Natural killer cell treated with Interleukin-12 subunit alpha and Interleukin-12 subunit beta and Interleukin-15 and Interleukin-18, amount 100 ng/mL, for 72 hours (primary cell): ENCODE results near the gene TFB2M. TPM values are rescaled to one million over a fixed set of nuclear protein-coding genes. Genes with fewer than 3 reads are reported as not detected.
A peak's percentile ranks its signal among the peaks of the same experiment; 100 is the strongest.
"Not testable (repeated sequence)": the region's sequence is repeated elsewhere in the genome, so short reads cannot be mapped to it uniquely, and the experiment has no call there.

Experiments used
- ATAC-seq, 2 donors: fragments of 150-1000 bp; cut with Tn5 transposase in 1 of 2; sonication (Bioruptor Pico), chemical (Tn5 transposase) in 1 of 2; 2 replicates each; pipeline ENCODE4 v1.10.0; 2021
- DNase-seq: peaks from one replicate; pipeline ENCODE4 v3.0.0; 2022; ENCODE audit warnings: low spot score
- H3K27ac Mint-ChIP-seq, 2 donors: 1 replicate in 1 of 2; 2 replicates in 1 of 2; pipeline ENCODE4 v1.8.0; 2022; ENCODE audit warnings: mixed read lengths in 2 of 2, mild to moderate bottlenecking in 1 of 2, moderate library complexity in 1 of 2
- H3K27me3 Mint-ChIP-seq, 2 donors: 1 replicate in 1 of 2; 2 replicates in 1 of 2; pipeline ENCODE4 v1.8.0; 2022; ENCODE audit warnings: mixed read lengths in 2 of 2
- H3K36me3 Mint-ChIP-seq: one replicate; pipeline ENCODE4 v1.8.0; 2022; ENCODE audit warnings: mixed read lengths
- H3K4me1 Mint-ChIP-seq, 2 donors: 1 replicate in 1 of 2; 2 replicates in 1 of 2; pipeline ENCODE4 v1.8.0; 2022; ENCODE audit warnings: low read depth in 2 of 2, mixed read lengths in 2 of 2, mild to moderate bottlenecking in 1 of 2
- H3K4me3 Mint-ChIP-seq: one replicate; pipeline ENCODE4 v1.8.0; 2022; ENCODE audit warnings: mixed read lengths
- H3K9me3 Mint-ChIP-seq: 2 replicates; pipeline ENCODE4 v1.8.0; 2022; ENCODE audit warnings: mixed read lengths
- total RNA-seq, 2 donors: library from RNA; stranded (reverse); gene quantifications; one replicate each; pipeline ENCODE4 v1.2.3, GENCODE V29; 2022

The TFB2M gene
- total RNA-seq, 2 donors from 2014 or later = 15.7 to 20.3 TPM

- H3K36me3 Mint-ChIP-seq = no peaks in the 10 kb centered on the region
- H3K27ac Mint-ChIP-seq = no peak overlapping the region
- H3K4me1 Mint-ChIP-seq = peaks cover 11 to 17% of the 10 kb centered on the region in 2 donors
- no peak for ATAC-seq
- H3K9me3 Mint-ChIP-seq = no peaks in the 10 kb centered on the region
- DNase-seq = no peak
- H3K4me3 Mint-ChIP-seq = no peak overlapping the region
- no peaks in the 10 kb centered on the region for H3K27me3 Mint-ChIP-seq
Measured at GRCh38 chr1:246591958-246592357, 25.9 kb upstream of the TFB2M start.

GRCh38 chr1:246591504-246591903 is 25.4 kb upstream of the TFB2M start:
- Mint-ChIP-seq H3K27ac (peak overlapping the region in 1 of 2 donors; percentile 35), H3K4me1 (peaks cover 11 to 17% of the 10 kb centered on the region in 2 donors), H3K9me3 (no peaks in the 10 kb centered on the region), H3K36me3 (no peaks in the 10 kb centered on the region), H3K27me3 (no peaks in the 10 kb centered on the region), H3K4me3 (peak overlapping the region; percentile 2)
- no peak for DNase-seq
- ATAC-seq = peak; percentile 54 to 65

- no peaks in the 10 kb centered on the region for H3K27me3 Mint-ChIP-seq
- peaks cover 11 to 17% of the 10 kb centered on the region in 2 donors for H3K4me1 Mint-ChIP-seq
- no peaks in the 10 kb centered on the region for H3K36me3 Mint-ChIP-seq
- no peaks in the 10 kb centered on the region for H3K9me3 Mint-ChIP-seq
- ATAC-seq (no peak), DNase-seq (no peak)
- H3K4me3 Mint-ChIP-seq = peak overlapping the region; percentile 2
- peak overlapping the region in 1 of 2 donors; percentile 35 for H3K27ac Mint-ChIP-seq
Measured at GRCh38 chr1:246591047-246591446, 25.0 kb upstream of the TFB2M start.

GRCh38 chr1:246589919-246590318 is 23.9 kb upstream of the TFB2M start:
- H3K9me3 Mint-ChIP-seq, DNase-seq, H3K36me3 Mint-ChIP-seq, H3K4me3 Mint-ChIP-seq, ATAC-seq, H3K27ac Mint-ChIP-seq, H3K27me3 Mint-ChIP-seq: not testable (repeated sequence)
- peaks cover 11 to 17% of the 10 kb centered on the region in 2 donors for H3K4me1 Mint-ChIP-seq

GRCh38 chr1:246588159-246588721 is 22.2 kb upstream of the TFB2M start:
- ATAC-seq (no peak), DNase-seq (no peak)
- peaks cover 20 to 22% of the 10 kb centered on the region in 2 donors for H3K4me1 Mint-ChIP-seq
- no peak overlapping the region for H3K27ac Mint-ChIP-seq
- no peaks in the 10 kb centered on the region for H3K9me3 Mint-ChIP-seq
- H3K27me3 Mint-ChIP-seq = no peaks in the 10 kb centered on the region
- no peak overlapping the region for H3K4me3 Mint-ChIP-seq
- H3K36me3 Mint-ChIP-seq = no peaks in the 10 kb centered on the region

- Mint-ChIP-seq H3K4me1 (peaks cover 26 to 27% of the 10 kb centered on the region in 2 donors), H3K36me3 (no peaks in the 10 kb centered on the region), H3K27me3 (no peaks in the 10 kb centered on the region), H3K27ac (no peak overlapping the region), H3K4me3 (no peak overlapping the region), H3K9me3 (no peaks in the 10 kb centered on the region)
- DNase-seq = no peak
- no peak for ATAC-seq
Measured at GRCh38 chr1:246587606-246588005, 21.5 kb upstream of the TFB2M start.

- Mint-ChIP-seq H3K36me3 (no peaks in the 10 kb centered on the region), H3K27ac (no peak overlapping the region), H3K27me3 (no peaks in the 10 kb centered on the region), H3K9me3 (no peaks in the 10 kb centered on the region), H3K4me1 (peaks cover 29 to 33% of the 10 kb centered on the region in 2 donors), H3K4me3 (no peak overlapping the region)
- ATAC-seq (no peak), DNase-seq (no peak)
Measured at GRCh38 chr1:246587032-246587431, 21.0 kb upstream of the TFB2M start.

GRCh38 chr1:246583448-246584185 is 17.6 kb upstream of the TFB2M start:
- H3K36me3 Mint-ChIP-seq = no peaks in the 10 kb centered on the region
- H3K4me1 Mint-ChIP-seq = peaks cover 26 to 29% of the 10 kb centered on the region in 2 donors
- H3K27me3 Mint-ChIP-seq = no peaks in the 10 kb centered on the region
- no peak overlapping the region for H3K4me3 Mint-ChIP-seq
- DNase-seq = no peak
- ATAC-seq = no peak
- no peaks in the 10 kb centered on the region for H3K9me3 Mint-ChIP-seq
- peak overlapping the region in 1 of 2 donors; percentile 38 for H3K27ac Mint-ChIP-seq

GRCh38 chr1:246583056-246583440 is 17.0 kb upstream of the TFB2M start:
- Mint-ChIP-seq H3K4me3 (no peak overlapping the region), H3K4me1 (peaks cover 27 to 30% of the 10 kb centered on the region in 2 donors), H3K9me3 (no peaks in the 10 kb centered on the region), H3K36me3 (no peaks in the 10 kb centered on the region), H3K27me3 (no peaks in the 10 kb centered on the region), H3K27ac (peak overlapping the region in 1 of 2 donors; percentile 38)
- no peak for DNase-seq
- ATAC-seq = no peak

- Mint-ChIP-seq H3K4me3 (peak overlapping the region; percentile 15), H3K27ac (peak overlapping the region; percentile 38 to 59), H3K4me1 (peaks cover 32 to 34% of the 10 kb centered on the region in 2 donors), H3K9me3 (no peaks in the 10 kb centered on the region), H3K27me3 (no peaks in the 10 kb centered on the region), H3K36me3 (no peaks in the 10 kb centered on the region)
- DNase-seq (no peak), ATAC-seq (no peak)
Measured at GRCh38 chr1:246582301-246583055, 16.4 kb upstream of the TFB2M start.

GRCh38 chr1:246580497-246581370 is 14.7 kb upstream of the TFB2M start:
- ATAC-seq = no peak

GRCh38 chr1:246579818-246580217 is 13.8 kb upstream of the TFB2M start:
- H3K27ac Mint-ChIP-seq = peak overlapping the region; percentile 16 to 22
- H3K4me3 Mint-ChIP-seq = no peak overlapping the region
- no peaks in the 10 kb centered on the region for H3K36me3 Mint-ChIP-seq
- H3K4me1 Mint-ChIP-seq = peaks cover 45 to 46% of the 10 kb centered on the region in 2 donors
- DNase-seq (no peak), ATAC-seq (no peak)
- H3K9me3 Mint-ChIP-seq = no peaks in the 10 kb centered on the region
- H3K27me3 Mint-ChIP-seq = no peaks in the 10 kb centered on the region

More at GRCh38 chr1:246580497-246581370, 14.7 kb upstream of the TFB2M start:
- peaks cover 39 to 40% of the 10 kb centered on the region in 2 donors for H3K4me1 Mint-ChIP-seq
- H3K27ac Mint-ChIP-seq = no peak overlapping the region
- DNase-seq = no peak
- no peaks in the 10 kb centered on the region for H3K36me3 Mint-ChIP-seq
- no peaks in the 10 kb centered on the region for H3K9me3 Mint-ChIP-seq
- H3K4me3 Mint-ChIP-seq = no peak overlapping the region
- no peaks in the 10 kb centered on the region for H3K27me3 Mint-ChIP-seq

- DNase-seq = no peak
- Mint-ChIP-seq H3K4me1 (peaks cover 40 to 46% of the 10 kb centered on the region in 2 donors), H3K36me3 (no peaks in the 10 kb centered on the region), H3K9me3 (no peaks in the 10 kb centered on the region), H3K27me3 (no peaks in the 10 kb centered on the region), H3K4me3 (peak overlapping the region; percentile 18), H3K27ac (peak overlapping the region; percentile 27 to 50)
- ATAC-seq = no peak
Measured at GRCh38 chr1:246577720-246578106, 11.7 kb upstream of the TFB2M start.
